ENCODE measurements around the gene TBC1D22A. TPM values are rescaled to one million over a fixed set of nuclear protein-coding genes. Genes with fewer than 3 reads are reported as not detected.

The TBC1D22A gene
- total and polyA plus RNA-seq, 7 experiments from 2014 or later, result 18.6 to 50.1 (median 39.3) TPM

- ATAC-seq (no peak), DNase-seq (no peak)
- Histone ChIP-seq H3K9me3 (ENCODE audit: control insufficient read depth in 2 of 3, low read length in 3 of 3) (no peaks in the 10 kb centered on the region), H3K36me3 (ENCODE audit: control insufficient read depth in 2 of 3, insufficient read depth in 3 of 3, low read length in 3 of 3) (peaks cover 0 to 7% (median 0%) of the 10 kb centered on the region in 3 experiments), H3K4me3 (ENCODE audit: low read length) (no peak overlapping the region), H3K27me3 (ENCODE audit: control insufficient read depth in 2 of 2, insufficient read depth in 2 of 2, low read length in 2 of 2) (no peaks in the 10 kb centered on the region), H3K27ac (ENCODE audit: low read depth, low read length) (no peak overlapping the region), H3K4me1 (ENCODE audit: control insufficient read depth in 2 of 2, insufficient read depth in 2 of 2, low read length in 2 of 2) (peaks cover 0 to 5% of the 10 kb centered on the region in 2 donors)
- CTCF ChIA-PET, result no interaction called here
- POLR2A ChIA-PET, result no interaction called here
- no peaks in the 10 kb centered on the region for H3K9me3 Mint-ChIP-seq
- peaks cover 18 to 55% (median 47%) of the 10 kb centered on the region in 7 donors for H3K4me1 Mint-ChIP-seq
- no peaks in the 10 kb centered on the region for H3K27me3 Mint-ChIP-seq
- H3K4me3 Mint-ChIP-seq, result peak overlapping the region in 1 of 10 donors; percentile 51
- intact Hi-C loops (cut with micrococcal nuclease), result no loop called here
- peaks cover 0 to 7% (median 1%) of the 10 kb centered on the region in 5 donors for H3K36me3 Mint-ChIP-seq
- H3K27ac Mint-ChIP-seq, result peak overlapping the region in 6 of 9 donors; percentile 27 to 78 (median 42)
Observed at GRCh38 chr22:47043835-47044721, 281.6 kb downstream of the TBC1D22A start.

- DNase-seq (no peak), ATAC-seq (no peak)
- intact Hi-C loops (cut with micrococcal nuclease), result no loop called here
- Histone ChIP-seq H3K9me3 (ENCODE audit: control insufficient read depth in 2 of 3, low read length in 3 of 3) (no peaks in the 10 kb centered on the region), H3K4me1 (ENCODE audit: control insufficient read depth in 2 of 2, insufficient read depth in 2 of 2, low read length in 2 of 2) (peaks cover 0 to 5% of the 10 kb centered on the region in 2 donors), H3K27me3 (ENCODE audit: control insufficient read depth in 2 of 2, insufficient read depth in 2 of 2, low read length in 2 of 2) (no peaks in the 10 kb centered on the region), H3K4me3 (ENCODE audit: low read length) (no peak overlapping the region), H3K27ac (ENCODE audit: low read depth, low read length) (no peak overlapping the region), H3K36me3 (ENCODE audit: control insufficient read depth in 2 of 3, insufficient read depth in 3 of 3, low read length in 3 of 3) (peaks cover 0 to 7% (median 0%) of the 10 kb centered on the region in 3 experiments)
- peaks cover 18 to 52% (median 45%) of the 10 kb centered on the region in 7 donors for H3K4me1 Mint-ChIP-seq
- no peak overlapping the region for H3K4me3 Mint-ChIP-seq
- no peaks in the 10 kb centered on the region for H3K27me3 Mint-ChIP-seq
- CTCF ChIA-PET, result no interaction called here
- peak overlapping the region in 2 of 9 donors; percentile 27 to 70 for H3K27ac Mint-ChIP-seq
- no peaks in the 10 kb centered on the region for H3K36me3 Mint-ChIP-seq
- no peaks in the 10 kb centered on the region for H3K9me3 Mint-ChIP-seq
- POLR2A ChIA-PET, result no interaction called here
Observed at GRCh38 chr22:47044722-47045535, 282.5 kb downstream of the TBC1D22A start.

GRCh38 chr22:47045691-47046410 lies 283.4 kb downstream of the TBC1D22A start:
- Histone ChIP-seq H3K36me3 (ENCODE audit: control insufficient read depth in 2 of 3, insufficient read depth in 3 of 3, low read length in 3 of 3) (peaks cover 0 to 7% (median 0%) of the 10 kb centered on the region in 3 experiments), H3K4me3 (ENCODE audit: low read length) (no peak overlapping the region), H3K27me3 (ENCODE audit: control insufficient read depth in 2 of 2, insufficient read depth in 2 of 2, low read length in 2 of 2) (no peaks in the 10 kb centered on the region), H3K27ac (ENCODE audit: low read depth, low read length) (no peak overlapping the region), H3K9me3 (ENCODE audit: control insufficient read depth in 2 of 3, low read length in 3 of 3) (no peaks in the 10 kb centered on the region), H3K4me1 (ENCODE audit: control insufficient read depth in 2 of 2, insufficient read depth in 2 of 2, low read length in 2 of 2) (peaks cover 0 to 5% of the 10 kb centered on the region in 2 donors)
- Mint-ChIP-seq H3K4me1 (peaks cover 18 to 52% (median 45%) of the 10 kb centered on the region in 7 donors), H3K27ac (no peak overlapping the region), H3K27me3 (no peaks in the 10 kb centered on the region), H3K4me3 (no peak overlapping the region), H3K36me3 (no peaks in the 10 kb centered on the region), H3K9me3 (no peaks in the 10 kb centered on the region)
- DNase-seq (no peak), ATAC-seq (no peak)
- POLR2A ChIA-PET, result no interaction called here
- CTCF ChIA-PET, result no interaction called here
- intact Hi-C loops (cut with micrococcal nuclease), result no loop called here

- Mint-ChIP-seq H3K4me3 (no peak overlapping the region), H3K36me3 (no peaks in the 10 kb centered on the region), H3K27me3 (no peaks in the 10 kb centered on the region), H3K4me1 (peaks cover 18 to 48% (median 40%) of the 10 kb centered on the region in 7 donors), H3K27ac (peak overlapping the region in 1 of 9 donors; percentile 35), H3K9me3 (no peaks in the 10 kb centered on the region)
- ChIA-PET POLR2A (no interaction called here), CTCF (no interaction called here)
- intact Hi-C loops (cut with micrococcal nuclease), result no loop called here
- Histone ChIP-seq H3K27me3 (ENCODE audit: control insufficient read depth in 2 of 2, insufficient read depth in 2 of 2, low read length in 2 of 2) (no peaks in the 10 kb centered on the region), H3K4me1 (ENCODE audit: control insufficient read depth in 2 of 2, insufficient read depth in 2 of 2, low read length in 2 of 2) (peaks cover 0 to 5% of the 10 kb centered on the region in 2 donors), H3K27ac (ENCODE audit: low read depth, low read length) (no peak overlapping the region), H3K9me3 (ENCODE audit: control insufficient read depth in 2 of 3, low read length in 3 of 3) (no peaks in the 10 kb centered on the region), H3K36me3 (ENCODE audit: control insufficient read depth in 2 of 3, insufficient read depth in 3 of 3, low read length in 3 of 3) (peaks cover 0 to 7% (median 0%) of the 10 kb centered on the region in 3 experiments), H3K4me3 (ENCODE audit: low read length) (no peak overlapping the region)
- no peak for DNase-seq
- ATAC-seq, result no peak
Observed at GRCh38 chr22:47046411-47047065, 284.1 kb downstream of the TBC1D22A start.

DNA sequence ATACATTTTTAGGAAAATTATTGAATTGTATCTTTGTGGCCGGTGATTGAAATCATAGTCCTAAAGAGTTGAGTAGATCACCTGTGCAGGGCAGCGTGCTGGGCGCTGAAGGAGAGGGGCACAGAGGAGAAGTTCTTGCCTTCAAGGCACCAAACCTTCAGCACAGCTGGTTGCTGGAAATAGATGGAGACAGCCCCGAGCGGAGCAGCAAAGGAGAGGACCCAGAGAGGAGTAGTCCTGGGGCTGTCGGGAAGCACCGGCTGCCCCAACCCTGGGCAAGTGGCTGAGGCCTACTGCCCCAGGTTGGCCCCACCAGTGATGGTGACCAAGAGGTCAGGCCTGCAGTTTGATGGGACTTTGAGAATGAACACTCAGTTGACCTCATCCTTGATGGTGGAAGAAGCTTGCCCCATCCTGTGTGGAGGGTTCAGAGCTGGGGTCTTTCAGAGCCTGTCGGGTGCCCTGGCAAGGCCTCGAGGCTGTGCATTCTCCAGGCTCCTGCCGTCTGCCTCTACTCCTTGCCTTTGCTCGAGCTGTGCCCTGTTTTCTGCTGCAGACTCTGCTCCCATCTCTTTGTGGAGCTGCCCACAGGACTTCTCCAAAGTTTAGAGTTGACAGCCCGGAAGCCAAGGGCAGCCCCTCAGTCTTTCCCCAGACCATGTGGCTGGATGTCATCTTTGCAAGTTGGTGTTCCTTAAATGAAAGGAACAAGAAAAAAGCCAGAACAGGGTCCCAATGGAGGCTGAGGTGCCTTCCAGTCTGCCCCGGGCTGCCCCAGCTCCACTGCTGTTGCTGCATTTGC lies 285.1 kb downstream of the TBC1D22A start:
- POLR2A ChIA-PET, result no interaction called here
- H3K4me3 Mint-ChIP-seq, result no peak overlapping the region
- H3K9me3 Mint-ChIP-seq, result no peaks in the 10 kb centered on the region
- peak overlapping the region in 2 of 9 donors; percentile 35 to 87 for H3K27ac Mint-ChIP-seq
- Histone ChIP-seq H3K4me1 (ENCODE audit: control insufficient read depth in 2 of 2, insufficient read depth in 2 of 2, low read length in 2 of 2) (peaks cover 0 to 5% of the 10 kb centered on the region in 2 donors), H3K27me3 (ENCODE audit: control insufficient read depth in 2 of 2, insufficient read depth in 2 of 2, low read length in 2 of 2) (no peaks in the 10 kb centered on the region), H3K27ac (ENCODE audit: low read depth, low read length) (no peak overlapping the region), H3K36me3 (ENCODE audit: control insufficient read depth in 2 of 3, insufficient read depth in 3 of 3, low read length in 3 of 3) (peaks cover 0 to 15% (median 0%) of the 10 kb centered on the region in 3 experiments), H3K9me3 (ENCODE audit: control insufficient read depth in 2 of 3, low read length in 3 of 3) (no peaks in the 10 kb centered on the region), H3K4me3 (ENCODE audit: low read length) (no peak overlapping the region)
- ATAC-seq (no peak), DNase-seq (no peak)
- CTCF ChIA-PET, result no interaction called here
- H3K4me1 Mint-ChIP-seq, result peaks cover 18 to 44% (median 33%) of the 10 kb centered on the region in 7 donors
- no peaks in the 10 kb centered on the region for H3K36me3 Mint-ChIP-seq
- H3K27me3 Mint-ChIP-seq, result no peaks in the 10 kb centered on the region
- intact Hi-C loops (cut with micrococcal nuclease), result no loop called here

Data from naive thymus-derived CD4-positive, alpha-beta T cell (primary cell).